GM18519 (cell line): ENCODE results near the gene GPR137C.

Source experiments
- ATAC-seq: cut with Tn5 transposase; IDR thresholded peaks from one replicate; pipeline ENCODE4 v1.9.1; 2021; ENCODE audit warnings: mild to moderate bottlenecking, moderate library complexity; ENCODE audit not compliant: unreplicated experiment, low FRiP score

GPR137C gene

DNA sequence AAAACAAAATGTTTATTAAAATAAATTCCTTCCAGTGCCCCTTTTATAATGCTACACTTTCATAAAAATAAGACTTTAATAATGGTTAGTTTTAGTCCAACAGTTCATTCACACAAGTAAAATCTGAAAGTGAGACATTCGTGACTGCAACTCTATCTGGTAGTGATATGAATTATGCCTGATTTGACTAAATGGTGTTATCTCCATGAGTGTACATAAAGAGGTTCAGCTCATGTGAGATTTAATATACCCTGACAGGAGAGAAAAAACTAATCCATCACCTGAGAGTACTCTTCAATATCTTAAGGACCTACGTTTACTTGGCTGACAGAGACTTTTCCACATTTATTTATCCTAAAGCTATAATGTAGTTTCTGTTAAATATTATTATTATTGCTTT, 108.7 kb downstream of the GPR137C start:
- ATAC-seq: no peak

DNA sequence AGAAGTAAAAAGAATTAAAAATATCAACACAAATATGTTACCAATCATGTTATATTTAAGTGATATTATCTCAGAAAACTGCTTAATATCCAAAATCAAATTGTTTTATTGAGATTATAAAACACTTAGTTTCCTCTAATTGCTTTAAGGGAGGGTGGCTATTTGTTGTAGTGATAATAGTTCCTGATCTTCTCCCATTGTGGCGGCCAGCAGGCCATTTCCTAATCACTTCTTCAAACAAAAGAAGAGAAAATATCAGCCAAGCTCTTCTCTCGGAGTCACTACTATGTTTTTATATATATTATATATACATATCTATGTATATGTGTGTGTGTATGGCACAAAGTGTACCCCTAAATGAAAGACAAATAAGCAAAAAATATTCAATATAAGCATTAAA, 111.2 kb downstream of the GPR137C start:
- no peak for ATAC-seq

DNA sequence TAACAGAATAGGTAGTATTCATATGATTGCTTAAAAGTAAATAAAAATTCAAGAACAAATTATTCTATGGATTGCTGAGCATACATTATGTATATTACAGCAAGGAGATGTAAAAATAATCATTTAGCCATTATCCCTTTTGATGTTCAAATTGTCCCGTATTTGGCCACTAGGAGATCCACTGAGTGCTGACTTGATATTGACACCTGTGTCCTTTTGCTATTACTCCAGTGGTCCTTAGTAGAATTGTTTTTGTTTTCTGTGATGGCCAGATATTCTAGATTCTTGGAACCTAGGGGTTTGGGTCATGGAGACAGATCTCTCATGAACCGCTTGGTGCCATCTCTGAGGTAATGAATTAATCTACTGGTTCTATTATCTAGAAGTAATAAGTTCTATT, 126.0 kb downstream of the GPR137C start:
- ATAC-seq: no peak

DNA sequence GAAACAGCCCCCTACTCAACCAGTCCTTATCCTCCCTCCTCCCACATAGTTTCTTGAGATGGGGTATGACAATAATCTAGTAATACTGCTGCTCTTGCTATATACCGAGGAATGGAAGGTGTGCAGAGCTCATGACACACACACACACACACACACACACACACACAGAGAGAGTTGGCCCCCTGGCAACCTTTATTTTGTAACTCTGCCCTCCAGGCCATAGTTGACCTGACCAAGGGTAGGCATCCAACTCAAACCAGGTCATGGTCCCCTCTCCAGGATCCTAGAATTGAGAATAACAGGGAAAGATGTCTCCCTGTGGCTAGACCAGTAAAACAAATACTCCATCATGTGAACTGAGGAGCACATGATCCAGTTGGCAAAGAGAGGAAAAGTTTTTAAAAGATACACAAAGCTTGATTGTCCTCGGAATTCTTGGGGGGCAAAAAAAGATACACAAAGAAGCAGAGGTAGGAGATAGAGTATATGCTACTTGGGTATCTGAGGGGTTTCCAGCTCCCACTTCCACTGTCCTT, 131.4 kb downstream of the GPR137C start:
- no peak for ATAC-seq

DNA sequence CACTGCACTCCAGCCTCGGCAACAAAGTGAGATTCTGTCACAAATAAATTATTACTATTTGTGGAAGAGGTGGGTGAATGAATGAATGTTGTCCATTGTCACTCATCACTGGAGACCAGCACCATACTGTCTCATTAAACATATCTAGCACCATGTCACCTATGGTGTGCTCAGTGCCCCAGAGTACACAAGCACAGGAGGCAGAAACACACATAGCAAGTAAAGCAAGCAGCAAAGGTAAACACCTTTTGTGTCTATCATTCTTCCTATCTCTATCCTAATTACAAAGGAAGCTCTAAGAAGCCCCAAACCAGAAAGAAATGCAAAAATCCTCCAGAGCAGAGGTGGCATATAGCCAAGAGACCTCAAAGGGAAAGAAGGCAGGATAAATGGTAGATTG, 133.5 kb downstream of the GPR137C start:
- ATAC-seq: no peak
